Colonic mucosa (tissue), 4 donors: ENCODE results near the gene GET3. TPM values are rescaled to one million over a fixed set of nuclear protein-coding genes. Genes with fewer than 3 reads are reported as not detected.
"Not testable (repeated sequence)": the region's sequence is repeated elsewhere in the genome, so short reads cannot be mapped to it uniquely, and the experiment has no call there.

Experiments used
- DNase-seq: peaks from one replicate; pipeline ENCODE4 v3.0.0-alpha.2; 2020
- H3K27ac ChIP-seq: fragments of 200-600 bp; one replicate; pipeline ENCODE4 v1.8.0; 2021
- H3K27me3 ChIP-seq: fragments of 200-600 bp; one replicate; pipeline ENCODE4 v1.8.0; 2021
- H3K36me3 ChIP-seq: fragments of 200-600 bp; one replicate; pipeline ENCODE4 v1.8.0; 2021
- H3K4me1 ChIP-seq: fragments of 200-600 bp; one replicate; pipeline ENCODE4 v1.8.0; 2021; ENCODE audit warnings: mild to moderate bottlenecking
- H3K4me3 ChIP-seq: fragments of 200-600 bp; one replicate; pipeline ENCODE4 v1.8.0; 2021
- H3K9ac ChIP-seq, 2 donors: one replicate each; pipeline ENCODE4 v1.7.0; 2013; ENCODE audit warnings: control low read depth in 2 of 2, low read depth in 2 of 2, low read length in 2 of 2
- H3K9me3 ChIP-seq: fragments of 200-600 bp; one replicate; pipeline ENCODE4 v1.8.0; 2021
- CTCF ChIP-seq: fragments of 200-600 bp; IDR thresholded peaks from one replicate; pipeline ENCODE4 v1.8.0; 2022; ENCODE audit warnings: antibody characterized with exemption, mild to moderate bottlenecking
- intact Hi-C: fragments of 100-400 bp; cut with DNase I; formaldehyde crosslinking; loops from one replicate; pipeline ENCODE4 v1.14.1; 2022
- microRNA-seq: library from miRNA; unstranded; fragments of <30 nt; microRNA quantifications from one replicate; pipeline ENCODE4, GENCODE V29; 2019
- total RNA-seq, 2 donors: library from RNA; stranded (reverse); fragmentation: NEBNext Ultra II Directional in 1 of 2; extraction: Animal tissue kit (Norgen Biotek cat#: 25700) in 1 of 2; gene quantifications; one replicate each; pipeline ENCODE4 v1.2.1, GENCODE V29; 2021
- donor health status: healthy.
- donor health status: DM: no; HTN: no; CAD: no.
- donor health status: DM: no; HTN: no; CAD: no.

The GET3 gene
- total RNA-seq, 2 donors from 2014 or later, result 53.6 to 77.2 TPM

GRCh38 chr19:12797141-12797587 is 59.9 kb downstream of the GET3 start:
- no peak overlapping the region for H3K9ac ChIP-seq
- no peak for DNase-seq
- TF ChIP-seq CTCF, result no peak
- no peaks in the 10 kb centered on the region for H3K27me3 ChIP-seq
- H3K9me3 ChIP-seq, result no peaks in the 10 kb centered on the region
- no peak overlapping the region for H3K4me3 ChIP-seq
- no peaks in the 10 kb centered on the region for H3K36me3 ChIP-seq
- peaks cover 14% of the 10 kb centered on the region for H3K4me1 ChIP-seq
- no peak overlapping the region for H3K27ac ChIP-seq
- intact Hi-C loops, result loop anchor here (2.0 to 5.0 kb wide), 2 partner anchors 20 to 35 kb away; no protein-coding TSS in a partner anchor

- not testable (repeated sequence) for H3K27me3 ChIP-seq, DNase-seq, H3K4me3 ChIP-seq, H3K36me3 ChIP-seq, H3K27ac ChIP-seq, H3K9ac ChIP-seq, H3K9me3 ChIP-seq
- H3K4me1 ChIP-seq, result peaks cover 14% of the 10 kb centered on the region
- intact Hi-C loops, result loop anchor here (2.0 to 5.0 kb wide), 2 partner anchors 21 to 35 kb away; no protein-coding TSS in a partner anchor
These were observed 60.3 kb downstream of the GET3 start for GRCh38 chr19:12797607-12798006.

Small RNAs within 50 kb of the gene (microRNA-seq; reads per million reads assigned to microRNA genes)
- gene MIR5684, result not detected

Other genes with a start within 250 kb of the GET3 start
- 10 to 100 TPM; 14.8 to 17.4 TPM for gene ZNF564, start 186.0 kb upstream of the GET3 start, total RNA-seq
- 1 to 10 TPM; 6.2 to 7.5 TPM for gene ZNF490, start 126.7 kb upstream of the GET3 start, total RNA-seq
- gene ZNF791, start 126.6 kb upstream of the GET3 start, total RNA-seq, result 10 to 100 TPM; 17.9 to 20.5 TPM
- gene MAN2B1, start 70.8 kb upstream of the GET3 start, total RNA-seq, result 10 to 100 TPM; 51.7 to 67.4 TPM
- gene WDR83, start 70.7 kb upstream of the GET3 start, total RNA-seq, result 10 to 100 TPM in 1 of 2 donors, 1 to 10 TPM in 1; 7.3 to 17.9 TPM
- gene DHPS, start 55.6 kb upstream of the GET3 start, total RNA-seq, result 10 to 100 TPM; 66.2 to 87.5 TPM
- not detected for gene GNG14, start 49.5 kb upstream of the GET3 start, total RNA-seq
- 10 to 100 TPM in 1 of 2 donors, 1 to 10 TPM in 1; 6.5 to 10.3 TPM for gene FBXW9, start 40.9 kb upstream of the GET3 start, total RNA-seq
- gene TNPO2, start 13.6 kb upstream of the GET3 start, total RNA-seq, result 10 to 100 TPM; 46.7 to 65.5 TPM
- 100 to 1,000 TPM; 130 to 217 TPM for gene TRIR, start 2.8 kb upstream of the GET3 start, total RNA-seq
- 10 to 100 TPM; 12.1 to 22.6 TPM for gene BEST2, start 14.3 kb downstream of the GET3 start, total RNA-seq
- 10 to 100 TPM; 54.8 to 72.0 TPM for gene HOOK2, start 38.1 kb downstream of the GET3 start, total RNA-seq
- gene JUNB, start 54.0 kb downstream of the GET3 start, total RNA-seq, result 100 to 1,000 TPM; 113 to 173 TPM
- gene PRDX2, start 64.3 kb downstream of the GET3 start, total RNA-seq, result 100 to 1,000 TPM; 347 to 417 TPM
- 10 to 100 TPM in 1 of 2 donors, 1 to 10 TPM in 1; 6.5 to 18.5 TPM for gene THSD8, start 64.6 kb downstream of the GET3 start, total RNA-seq
- 10 to 100 TPM in 1 of 2 donors, 1 to 10 TPM in 1; 8.8 to 44.8 TPM for gene RNASEH2A, start 69.1 kb downstream of the GET3 start, total RNA-seq
- gene RTBDN, start 97.1 kb downstream of the GET3 start, total RNA-seq, result under 1 TPM in 1 of 2 donors, not detected in 1; 0.35 TPM
- gene MAST1, start 101.0 kb downstream of the GET3 start, total RNA-seq, result 1 to 10 TPM in 1 of 2 donors, under 1 TPM in 1; 0.42 to 1.4 TPM
- gene DNASE2, start 144.0 kb downstream of the GET3 start, total RNA-seq, result 10 to 100 TPM; 29.0 to 33.5 TPM
- gene KLF1, start 149.7 kb downstream of the GET3 start, total RNA-seq, result under 1 TPM in 1 of 2 donors, not detected in 1; 0.25 TPM
- 10 to 100 TPM; 21.1 to 39.2 TPM for gene GCDH, start 153.7 kb downstream of the GET3 start, total RNA-seq
- gene SYCE2, start 181.8 kb downstream of the GET3 start, total RNA-seq, result under 1 TPM in 1 of 2 donors, not detected in 1; 0.32 TPM
- 100 to 1,000 TPM in 1 of 2 donors, 10 to 100 TPM in 1; 46.9 to 111 TPM for gene FARSA, start 196.2 kb downstream of the GET3 start, total RNA-seq
- gene CALR, start 201.1 kb downstream of the GET3 start, total RNA-seq, result 1,000 to 10,000 TPM in 1 of 2 donors, 100 to 1,000 TPM in 1; 682 to 1,848 TPM
- 100 to 1,000 TPM in 1 of 2 donors, 10 to 100 TPM in 1; 78.5 to 121 TPM for gene RAD23A, start 208.4 kb downstream of the GET3 start, total RNA-seq
- 10 to 100 TPM; 16.1 to 41.9 TPM for gene GADD45GIP1, start 219.7 kb downstream of the GET3 start, total RNA-seq
- gene DAND5, start 232.1 kb downstream of the GET3 start, total RNA-seq, result under 1 TPM; 0.19 to 0.27 TPM